ENCODE results near the gene DOCK1.

The DOCK1 gene

DNA sequence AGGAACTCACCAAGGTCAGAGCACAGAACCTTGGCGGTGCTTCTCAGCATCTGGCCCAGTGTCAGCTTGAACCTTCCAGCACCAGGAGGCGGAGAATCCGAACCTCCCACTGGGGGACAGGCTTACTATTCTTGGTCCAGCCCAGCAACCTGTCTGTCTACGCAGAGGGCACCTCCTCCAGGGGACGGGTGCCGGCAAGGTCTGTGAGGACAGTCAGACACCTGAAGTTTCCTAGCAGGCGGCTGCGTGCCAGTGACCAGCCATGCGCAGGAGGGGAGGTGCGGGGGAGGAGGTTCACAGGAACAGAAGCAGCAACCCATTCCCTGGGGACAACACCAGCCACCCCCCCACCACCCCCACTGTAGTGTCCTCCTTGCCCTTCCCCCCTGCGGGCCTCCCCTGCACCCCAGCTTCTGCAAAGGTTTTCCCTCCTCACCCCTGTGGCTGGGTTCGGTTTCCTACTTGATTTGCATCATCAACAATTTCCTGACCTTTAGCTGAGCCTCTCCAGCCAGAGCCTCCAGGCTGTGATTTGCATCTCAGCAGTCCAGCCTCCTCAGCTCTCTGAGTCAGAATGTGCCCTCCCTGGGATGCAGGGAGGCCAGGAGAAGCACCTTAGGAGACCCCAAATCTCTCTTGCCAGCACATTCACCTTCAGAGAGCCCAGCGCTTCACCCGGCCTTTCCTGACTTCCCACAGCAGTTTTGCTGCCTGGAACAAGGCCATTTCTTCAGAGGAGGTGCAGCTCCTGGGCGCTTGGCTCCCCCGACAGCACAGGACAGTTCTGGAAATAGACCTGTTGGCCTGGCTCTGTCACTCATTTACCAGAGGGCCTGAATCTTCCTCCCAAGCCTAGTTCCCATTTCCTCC is 536.4 kb downstream of the DOCK1 start:
- TF ChIP-seq, protein P1, sequence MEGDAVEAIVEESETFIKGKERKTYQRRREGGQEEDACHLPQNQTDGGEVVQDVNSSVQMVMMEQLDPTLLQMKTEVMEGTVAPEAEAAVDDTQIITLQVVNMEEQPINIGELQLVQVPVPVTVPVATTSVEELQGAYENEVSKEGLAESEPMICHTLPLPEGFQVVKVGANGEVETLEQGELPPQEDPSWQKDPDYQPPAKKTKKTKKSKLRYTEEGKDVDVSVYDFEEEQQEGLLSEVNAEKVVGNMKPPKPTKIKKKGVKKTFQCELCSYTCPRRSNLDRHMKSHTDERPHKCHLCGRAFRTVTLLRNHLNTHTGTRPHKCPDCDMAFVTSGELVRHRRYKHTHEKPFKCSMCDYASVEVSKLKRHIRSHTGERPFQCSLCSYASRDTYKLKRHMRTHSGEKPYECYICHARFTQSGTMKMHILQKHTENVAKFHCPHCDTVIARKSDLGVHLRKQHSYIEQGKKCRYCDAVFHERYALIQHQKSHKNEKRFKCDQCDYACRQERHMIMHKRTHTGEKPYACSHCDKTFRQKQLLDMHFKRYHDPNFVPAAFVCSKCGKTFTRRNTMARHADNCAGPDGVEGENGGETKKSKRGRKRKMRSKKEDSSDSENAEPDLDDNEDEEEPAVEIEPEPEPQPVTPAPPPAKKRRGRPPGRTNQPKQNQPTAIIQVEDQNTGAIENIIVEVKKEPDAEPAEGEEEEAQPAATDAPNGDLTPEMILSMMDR (conservative IDR thresholded peaks at IDR 0.05; ENCODE audit: low read depth, low read length), result no peak
- DNase-seq (ENCODE audit: low read depth), result peak; percentile 28
- H3K4me3 ChIP-seq (ENCODE audit: low read depth, low read length), result no peak overlapping the region

DNA sequence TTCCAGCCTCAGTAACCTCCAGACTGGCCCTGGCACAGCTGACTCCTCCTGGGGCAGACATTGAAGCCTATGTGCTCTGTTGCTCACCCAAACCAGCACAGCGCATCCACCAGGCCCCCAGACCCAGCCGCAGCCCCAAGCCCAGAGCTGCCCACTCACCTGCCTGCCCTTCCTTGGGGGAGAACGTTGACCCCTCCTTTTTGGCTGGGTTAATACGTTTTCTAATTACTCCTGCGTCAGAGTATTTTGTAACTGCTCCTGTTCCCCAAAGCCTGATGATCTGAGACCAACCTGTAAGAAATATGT is 536.9 kb downstream of the DOCK1 start:
- H3K4me3 ChIP-seq (ENCODE audit: low read depth, low read length), result no peak overlapping the region
- DNase-seq (ENCODE audit: low read depth), result no peak
- TF ChIP-seq, protein P1 (conservative IDR thresholded peaks at IDR 0.05; ENCODE audit: low read depth, low read length), result no peak

DNA sequence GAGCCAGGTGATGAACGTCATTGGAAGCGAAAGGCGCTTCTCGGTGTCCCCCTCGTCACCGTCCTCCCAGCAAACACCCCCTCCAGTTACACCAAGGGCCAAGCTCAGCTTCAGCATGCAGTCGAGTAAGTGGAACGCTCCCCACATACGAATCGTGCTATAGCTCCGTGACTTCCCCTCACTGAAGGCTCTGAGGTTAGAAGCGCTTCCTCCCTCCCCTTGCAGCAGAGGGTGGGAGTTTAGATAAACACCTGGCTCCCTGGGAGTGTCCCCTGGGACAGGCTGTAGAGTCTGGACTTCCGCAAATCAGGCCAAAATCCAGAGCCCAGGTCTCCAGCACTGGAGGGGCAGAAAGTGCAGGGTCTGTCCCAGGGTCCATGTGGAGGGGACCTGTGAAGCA is 538.9 kb downstream of the DOCK1 start:
- no peak overlapping the region for H3K4me3 ChIP-seq (ENCODE audit: low read depth, low read length)
- no peak for DNase-seq (ENCODE audit: low read depth)
- TF ChIP-seq, protein P1 (conservative IDR thresholded peaks at IDR 0.05; ENCODE audit: low read depth, low read length), result no peak

DNA sequence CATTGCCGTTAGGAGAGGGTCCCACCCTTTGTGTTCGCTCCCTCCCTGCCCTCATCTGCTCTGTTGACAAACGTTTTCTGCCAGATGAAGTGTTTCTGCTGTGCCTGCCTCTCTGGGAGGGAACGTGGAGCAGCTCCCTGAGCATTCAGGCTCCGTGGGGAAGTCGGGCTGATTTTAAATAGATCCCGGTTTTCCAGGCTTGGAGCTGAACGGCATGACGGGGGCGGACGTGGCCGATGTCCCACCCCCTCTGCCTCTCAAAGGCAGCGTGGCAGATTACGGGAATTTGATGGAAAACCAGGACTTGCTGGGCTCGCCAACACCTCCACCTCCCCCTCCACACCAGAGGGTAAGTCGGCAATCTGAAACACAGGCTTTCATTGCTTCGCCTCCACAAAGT is 542.0 kb downstream of the DOCK1 start:
- DNase-seq (ENCODE audit: low read depth), result no peak

DNA sequence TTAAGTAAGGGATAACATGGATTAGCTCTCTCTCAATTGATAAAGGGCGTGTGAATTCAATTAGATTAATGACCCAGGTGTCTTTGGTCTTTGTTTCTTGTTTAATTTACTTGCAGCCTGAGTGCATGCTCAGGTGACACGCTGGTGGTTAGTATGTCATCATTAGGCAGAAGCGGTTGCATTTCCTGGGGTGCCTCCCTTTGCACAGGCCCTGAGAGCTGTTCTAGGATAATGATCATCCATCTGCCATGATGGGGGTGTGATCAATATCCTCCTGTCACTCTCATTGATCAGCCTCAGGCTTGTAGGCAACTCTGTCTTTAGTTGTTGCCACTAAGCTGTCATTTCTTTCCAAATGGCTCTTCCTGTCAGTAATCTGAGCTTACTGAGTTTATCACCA is 544.3 kb downstream of the DOCK1 start:
- TF ChIP-seq, protein P1 (conservative IDR thresholded peaks at IDR 0.05; ENCODE audit: low read depth, low read length), result no peak
- no peak for DNase-seq (ENCODE audit: low read depth)
- H3K4me3 ChIP-seq (ENCODE audit: low read depth, low read length), result no peak overlapping the region

More for the DNA sequence above, 542.0 kb downstream of the DOCK1 start:
- no peak overlapping the region for H3K4me3 ChIP-seq (ENCODE audit: low read depth, low read length)
- TF ChIP-seq, protein P1 (conservative IDR thresholded peaks at IDR 0.05; ENCODE audit: low read depth, low read length), result no peak

DNA sequence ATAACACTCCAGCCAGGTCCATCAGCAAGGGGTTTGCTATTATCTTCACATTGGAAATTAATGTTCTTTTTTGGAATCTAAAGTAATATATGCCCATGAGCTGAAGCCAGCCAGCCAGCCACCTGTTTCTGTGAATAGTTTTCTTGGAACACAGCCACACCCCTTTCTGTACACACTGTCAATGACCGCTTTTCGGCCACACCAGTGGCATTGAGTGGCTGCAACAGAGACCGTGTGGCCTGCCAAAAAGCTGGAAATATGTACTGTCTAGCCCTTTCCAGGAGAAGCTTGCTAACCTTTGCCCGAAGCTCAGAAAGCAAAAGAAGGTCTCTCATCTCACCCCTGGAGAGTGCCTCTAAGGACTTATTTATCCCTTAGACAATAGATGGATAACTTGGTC is 545.4 kb downstream of the DOCK1 start:
- DNase-seq (ENCODE audit: low read depth), result no peak
- no peak overlapping the region for H3K4me3 ChIP-seq (ENCODE audit: low read depth, low read length)
- TF ChIP-seq, protein P1 (conservative IDR thresholded peaks at IDR 0.05; ENCODE audit: low read depth, low read length), result no peak

DNA sequence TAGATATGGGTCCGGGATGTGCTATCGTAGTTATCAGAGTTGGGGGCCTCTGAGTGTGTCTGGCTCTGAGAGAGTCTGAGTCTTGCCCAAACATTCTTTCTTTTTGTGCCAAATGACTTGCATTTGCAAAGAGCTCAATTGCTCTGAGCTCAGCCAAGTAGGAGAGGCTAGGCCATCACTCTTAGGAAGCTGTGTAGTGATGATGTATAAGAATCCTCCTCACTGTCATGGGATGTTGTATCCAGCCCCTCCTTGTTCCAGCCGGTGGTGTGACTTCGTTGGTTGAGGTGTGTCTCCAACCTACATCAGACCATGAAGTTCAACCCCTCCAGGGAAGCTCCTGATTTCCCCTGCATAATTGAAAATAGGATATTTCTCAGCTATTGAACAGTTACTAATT is 546.4 kb downstream of the DOCK1 start:
- DNase-seq (ENCODE audit: low read depth), result no peak
- H3K4me3 ChIP-seq (ENCODE audit: low read depth, low read length), result no peak overlapping the region
- TF ChIP-seq, protein P1 (conservative IDR thresholded peaks at IDR 0.05; ENCODE audit: low read depth, low read length), result no peak

Measured in choroid plexus epithelial cell (primary cell).